OCI-LY3 (cell line): ENCODE data around the gene SHLD1.

Experiments
- H2AFZ ChIP-seq: fragments of 200-600, 300-600 bp; shearing (Covaris generic); 2 replicates; pipeline ENCODE4 v1.6.0; 2014; ENCODE audit warnings: antibody characterized with exemption, low read depth, low read length
- H3K27ac ChIP-seq: fragments of 200-600, 300-600 bp; sonication (generic); 2 replicates; pipeline ENCODE4 v1.5.1; 2014; ENCODE audit warnings: mild to moderate bottlenecking, low read length, moderate library complexity, mixed read lengths
- H3K27me3 ChIP-seq: fragments of 200-600, 300-600 bp; sonication (generic); 2 replicates; pipeline ENCODE4 v1.6.1; 2014; ENCODE audit warnings: low read depth, low read length, mixed read lengths
- H3K36me3 ChIP-seq: fragments of 200-600, 300-600 bp; sonication (generic); replicated peaks from 2 replicates; pipeline ENCODE3; 2014; ENCODE audit warnings: low read depth, low read length, mixed read lengths
- H3K4me1 ChIP-seq: fragments of 300-600, 200-600 bp; sonication (generic); 2 replicates; pipeline ENCODE4 v1.6.1; 2014; ENCODE audit warnings: low read length, mixed read lengths
- H3K4me2 ChIP-seq: fragments of 200-600, 300-600 bp; sonication (generic); 2 replicates; pipeline ENCODE4 v1.6.1; 2014; ENCODE audit warnings: low read length, mixed read lengths
- H3K4me3 ChIP-seq: fragments of 300-600, 200-600 bp; sonication (generic); 2 replicates; pipeline ENCODE4 v1.5.1; 2014; ENCODE audit warnings: antibody characterized with exemption, mild to moderate bottlenecking, low read length, moderate library complexity
- H3K79me2 ChIP-seq: fragments of 300-600, 200-600 bp; shearing (Covaris generic); 2 replicates; pipeline ENCODE4 v1.6.1; 2014; ENCODE audit warnings: mild to moderate bottlenecking, low read length, mixed read lengths
- H3K9ac ChIP-seq: fragments of 300-600, 200-600 bp; shearing (Covaris generic); 2 replicates; pipeline ENCODE4 v1.6.0; 2014; ENCODE audit warnings: mild to moderate bottlenecking, low read length, moderate library complexity
- H3K9me3 ChIP-seq: fragments of 200-600, 300-600 bp; shearing (Covaris generic); 2 replicates; pipeline ENCODE4 v1.6.1; 2014; ENCODE audit warnings: low read length, mixed read lengths; ENCODE audit not compliant: insufficient read depth
- H4K20me1 ChIP-seq: fragments of 200-600, 300-600 bp; sonication (generic); 2 replicates; pipeline ENCODE4 v1.6.1; 2016; ENCODE audit warnings: low read length, mixed read lengths; ENCODE audit not compliant: insufficient read depth
- EZH2phosphoT487 ChIP-seq: fragments of 200-600 bp; shearing (Covaris generic); IDR thresholded peaks from 2 replicates; pipeline ENCODE4 v1.6.1; 2018; ENCODE audit warnings: antibody characterized with exemption, mixed run types, low read depth
- TF ChIP-seq, protein P1 (sequence below): fragments of 200-600, 300-600 bp; sonication (generic); IDR thresholded peaks from 2 replicates; pipeline ENCODE4 v1.5.1; 2014; ENCODE audit warnings: antibody characterized with exemption, low read length, low read depth

The SHLD1 gene

DNA sequence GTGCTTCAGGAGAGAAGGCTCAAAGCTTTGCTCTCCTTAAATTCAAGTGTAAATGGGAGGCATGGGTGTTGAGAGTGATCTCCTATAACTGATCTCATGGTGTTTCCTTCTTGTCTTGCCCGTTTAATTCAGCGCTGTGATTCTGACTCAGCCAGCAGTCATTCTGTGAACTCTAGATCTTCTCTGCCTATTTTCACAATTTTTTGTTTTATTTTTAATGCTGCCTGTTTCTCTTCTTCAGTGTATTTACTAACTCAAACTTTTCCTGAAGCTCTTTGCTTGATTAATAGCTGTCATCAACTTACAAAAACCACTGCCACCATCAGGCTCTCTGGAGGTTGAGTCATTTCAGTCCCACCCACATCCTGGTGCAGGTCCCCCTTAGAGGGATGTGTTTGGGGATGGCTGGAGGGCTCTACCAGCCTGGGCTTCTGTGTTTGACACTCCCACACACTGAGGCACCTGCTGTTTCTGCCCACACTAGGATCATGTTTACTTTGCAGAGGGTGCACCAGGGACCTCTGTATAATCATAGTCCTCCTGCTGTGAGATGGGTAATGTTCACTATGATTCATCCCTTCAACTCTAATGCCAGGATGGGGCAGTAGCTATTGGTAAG lies 94.0 kb downstream of the SHLD1 start:
- H3K4me1 ChIP-seq = peaks cover 66% of the 10 kb centered on the region
- TF ChIP-seq, protein P1, sequence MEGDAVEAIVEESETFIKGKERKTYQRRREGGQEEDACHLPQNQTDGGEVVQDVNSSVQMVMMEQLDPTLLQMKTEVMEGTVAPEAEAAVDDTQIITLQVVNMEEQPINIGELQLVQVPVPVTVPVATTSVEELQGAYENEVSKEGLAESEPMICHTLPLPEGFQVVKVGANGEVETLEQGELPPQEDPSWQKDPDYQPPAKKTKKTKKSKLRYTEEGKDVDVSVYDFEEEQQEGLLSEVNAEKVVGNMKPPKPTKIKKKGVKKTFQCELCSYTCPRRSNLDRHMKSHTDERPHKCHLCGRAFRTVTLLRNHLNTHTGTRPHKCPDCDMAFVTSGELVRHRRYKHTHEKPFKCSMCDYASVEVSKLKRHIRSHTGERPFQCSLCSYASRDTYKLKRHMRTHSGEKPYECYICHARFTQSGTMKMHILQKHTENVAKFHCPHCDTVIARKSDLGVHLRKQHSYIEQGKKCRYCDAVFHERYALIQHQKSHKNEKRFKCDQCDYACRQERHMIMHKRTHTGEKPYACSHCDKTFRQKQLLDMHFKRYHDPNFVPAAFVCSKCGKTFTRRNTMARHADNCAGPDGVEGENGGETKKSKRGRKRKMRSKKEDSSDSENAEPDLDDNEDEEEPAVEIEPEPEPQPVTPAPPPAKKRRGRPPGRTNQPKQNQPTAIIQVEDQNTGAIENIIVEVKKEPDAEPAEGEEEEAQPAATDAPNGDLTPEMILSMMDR = no peak
- TF ChIP-seq EZH2phosphoT487 = no peak
- no peak overlapping the region for H3K27ac ChIP-seq
- no peaks in the 10 kb centered on the region for H3K9me3 ChIP-seq
- peak overlapping the region; percentile 61 for H3K4me2 ChIP-seq
- H3K9ac ChIP-seq = no peak overlapping the region
- H3K36me3 ChIP-seq = peaks cover 6% of the 10 kb centered on the region
- peaks cover 35% of the 10 kb centered on the region for H3K27me3 ChIP-seq
- H3K79me2 ChIP-seq = no peaks in the 10 kb centered on the region
- peak overlapping the region; percentile 23; the same call in 1 of the 2 replicates for H3K4me3 ChIP-seq
- peaks cover 17% of the 10 kb centered on the region; the same call in 1 of the 2 replicates for H4K20me1 ChIP-seq
- H2AFZ ChIP-seq = no peak overlapping the region

DNA sequence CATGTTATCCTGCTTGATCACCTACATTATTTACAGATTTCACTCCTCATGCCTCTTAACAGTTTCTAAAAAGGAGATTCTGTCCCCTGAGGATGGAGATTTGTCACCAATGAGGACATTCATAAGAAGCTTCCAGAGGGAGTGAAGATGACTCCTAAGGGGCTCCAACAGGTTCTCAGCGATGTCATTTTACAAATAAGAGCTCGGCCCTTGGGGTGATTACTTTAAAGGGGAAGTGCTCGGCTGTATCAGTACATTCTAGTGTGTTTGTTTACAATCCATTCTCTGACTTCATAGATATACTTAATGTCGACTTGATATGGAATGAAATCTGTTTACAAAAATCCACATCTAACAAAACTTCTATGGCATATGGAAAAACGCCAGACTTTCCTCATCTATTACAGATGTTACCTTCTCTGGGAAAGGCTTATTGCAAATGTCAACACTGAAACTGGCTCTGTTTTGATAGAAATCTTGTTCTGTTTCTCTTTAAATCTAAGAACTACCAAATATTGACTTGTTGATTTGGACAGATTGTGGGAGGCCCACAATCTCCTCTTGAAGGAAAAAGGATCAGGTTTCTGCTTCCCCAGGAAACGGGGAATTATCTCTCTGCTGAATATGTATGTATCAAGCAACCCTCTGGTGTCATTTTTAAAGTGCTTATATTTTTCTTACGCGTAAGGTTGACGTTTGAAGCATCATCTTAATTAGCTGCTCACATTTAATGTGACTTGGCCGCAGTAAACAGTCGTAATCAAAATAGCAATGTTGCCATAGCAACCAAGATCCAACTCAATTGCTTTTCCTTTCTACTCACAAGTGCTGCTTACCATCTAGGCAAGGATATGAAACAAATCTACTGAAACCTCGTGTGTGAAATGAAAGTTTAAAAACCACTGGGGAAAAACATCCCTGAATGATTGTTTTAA lies 95.7 kb downstream of the SHLD1 start:
- peak overlapping the region; percentile 38 for H3K4me2 ChIP-seq
- H4K20me1 ChIP-seq = peaks cover 14% of the 10 kb centered on the region; the same call in 1 of the 2 replicates
- 0 out of 2 replicates have a peak overlapping the region, but pooled peaks have one; percentile 10 for H3K4me3 ChIP-seq
- H3K4me1 ChIP-seq = peaks cover 69% of the 10 kb centered on the region
- TF ChIP-seq EZH2phosphoT487 = no peak
- TF ChIP-seq, protein P1 = no peak
- H3K79me2 ChIP-seq = no peaks in the 10 kb centered on the region
- no peak overlapping the region for H3K27ac ChIP-seq
- H2AFZ ChIP-seq = no peak overlapping the region
- H3K9ac ChIP-seq = no peak overlapping the region
- no peaks in the 10 kb centered on the region for H3K9me3 ChIP-seq
- H3K36me3 ChIP-seq = peaks cover 6% of the 10 kb centered on the region
- peaks cover 27% of the 10 kb centered on the region for H3K27me3 ChIP-seq

DNA sequence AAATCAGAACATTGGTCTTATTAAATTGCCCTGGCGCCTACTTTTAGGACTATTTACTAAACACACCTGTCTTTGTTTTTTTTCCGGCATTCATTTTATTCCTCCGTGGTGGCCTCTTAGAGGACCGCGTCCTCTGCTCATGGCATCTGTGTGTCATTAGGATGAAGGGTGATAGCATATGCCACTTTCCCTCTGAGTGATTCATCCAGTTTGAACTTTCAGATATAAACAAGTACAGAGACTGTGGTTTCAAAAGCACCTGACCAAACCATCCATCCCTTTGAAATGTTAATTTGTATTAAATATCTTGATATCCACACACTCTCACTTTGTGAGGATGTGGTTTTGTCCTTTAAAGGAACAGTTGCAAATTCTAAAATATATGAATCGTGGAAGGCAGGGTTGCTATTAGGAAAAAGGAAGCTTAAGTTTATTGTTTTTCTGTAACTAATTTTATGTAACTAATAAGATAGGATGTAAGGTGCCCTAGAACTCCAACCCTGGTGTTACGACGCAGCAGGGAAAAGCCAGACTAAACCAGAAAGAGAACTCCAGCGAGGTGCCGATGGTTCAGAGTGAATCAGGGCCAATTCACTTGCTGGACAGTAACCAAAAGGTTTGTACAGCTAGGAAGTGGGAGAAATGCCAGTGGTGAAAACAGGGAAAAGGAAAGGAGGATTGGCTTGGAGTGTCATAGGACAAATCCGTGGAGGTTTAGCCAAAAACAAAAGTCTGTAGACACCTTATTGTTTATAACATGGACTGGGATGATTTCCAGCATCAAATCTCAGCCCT lies 98.7 kb downstream of the SHLD1 start:
- Histone ChIP-seq H2AFZ (no peak overlapping the region), H3K4me2 (peak overlapping the region; percentile 56), H3K36me3 (no peaks in the 10 kb centered on the region), H3K9me3 (no peaks in the 10 kb centered on the region), H3K79me2 (no peaks in the 10 kb centered on the region), H3K27ac (no peak overlapping the region), H3K4me1 (peaks cover 54% of the 10 kb centered on the region), H4K20me1 (peaks cover 12% of the 10 kb centered on the region; the same call in 1 of the 2 replicates), H3K9ac (no peak overlapping the region), H3K4me3 (peak overlapping the region; percentile 22), H3K27me3 (peaks cover 15% of the 10 kb centered on the region)
- TF ChIP-seq, protein P1 = no peak
- no peak for TF ChIP-seq EZH2phosphoT487
